ENCODE results near the gene GRIFIN.
"Not testable (repeated sequence)": the region's sequence is repeated elsewhere in the genome, so short reads cannot be mapped to it uniquely, and the experiment has no call there.

Gene GRIFIN

DNA sequence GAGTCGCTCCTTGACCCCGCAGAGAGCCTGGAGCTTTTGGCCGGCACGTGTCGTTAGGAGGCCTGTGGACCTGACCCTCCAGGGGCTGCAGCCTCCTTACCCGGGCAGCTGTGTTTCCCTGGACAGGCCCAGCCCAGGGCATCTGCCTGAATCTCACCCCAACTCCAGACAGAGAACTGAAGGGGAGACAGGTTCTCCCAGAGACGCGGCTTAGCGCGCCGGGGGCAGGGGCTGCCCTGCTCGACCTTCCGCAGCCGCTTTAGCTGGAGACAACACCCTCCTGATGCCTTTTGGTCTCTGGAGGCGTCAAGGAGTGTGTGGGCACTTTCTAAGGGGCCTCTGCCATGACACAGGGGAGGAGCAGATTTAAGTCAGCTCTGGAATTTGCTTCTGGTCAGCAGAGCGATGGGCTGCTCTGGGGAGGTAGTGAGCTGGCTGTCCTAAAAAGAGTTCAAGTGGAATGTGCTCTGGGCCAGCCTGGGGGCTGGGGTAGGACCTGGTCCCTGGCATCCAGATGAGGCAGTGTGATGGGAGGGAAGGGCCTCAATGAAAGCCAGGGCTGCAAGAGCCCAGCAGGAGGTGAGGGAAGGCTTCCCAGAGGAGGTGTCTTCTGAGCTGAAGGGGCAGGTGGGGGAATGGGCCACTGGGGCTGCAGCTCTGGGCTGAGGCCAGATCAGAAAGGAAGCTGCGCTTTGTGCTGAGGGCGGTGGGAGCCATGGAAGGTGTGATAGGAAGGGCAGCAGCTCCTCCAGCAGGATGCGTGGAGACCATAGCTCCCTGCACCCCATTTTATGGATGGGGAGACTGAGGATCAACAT lies 5.8 kb downstream of the GRIFIN start:
- H3K4me1 ChIP-seq: peaks cover 24 to 57% (median 39%) of the 10 kb centered on the region in 10 experiments
- no peaks in the 10 kb centered on the region; a peak in 1 of 22 replicates for H4K20me1 ChIP-seq
- H3K27me3 ChIP-seq: no peaks in the 10 kb centered on the region
- peak overlapping the region in 1 of 11 experiments; percentile 5; a peak in 2 of 22 replicates for H3K9ac ChIP-seq
- H3K27ac ChIP-seq: peak overlapping the region in 3 of 11 experiments; percentile 4 to 40 (median 21); a peak in 3 of 22 replicates
- TF ChIP-seq Cebpa-rat (IDR thresholded peaks at IDR 0.05): no peak
- no peaks in the 10 kb centered on the region for H3K9me3 ChIP-seq (replicated peaks in 1 of 11)
- no peaks in the 10 kb centered on the region for H3K36me3 ChIP-seq
- peak overlapping the region; percentile 9 to 83 (median 63); a peak in 20 of 22 replicates for H3K4me2 ChIP-seq
- H3K4me3 ChIP-seq: no peak overlapping the region

DNA sequence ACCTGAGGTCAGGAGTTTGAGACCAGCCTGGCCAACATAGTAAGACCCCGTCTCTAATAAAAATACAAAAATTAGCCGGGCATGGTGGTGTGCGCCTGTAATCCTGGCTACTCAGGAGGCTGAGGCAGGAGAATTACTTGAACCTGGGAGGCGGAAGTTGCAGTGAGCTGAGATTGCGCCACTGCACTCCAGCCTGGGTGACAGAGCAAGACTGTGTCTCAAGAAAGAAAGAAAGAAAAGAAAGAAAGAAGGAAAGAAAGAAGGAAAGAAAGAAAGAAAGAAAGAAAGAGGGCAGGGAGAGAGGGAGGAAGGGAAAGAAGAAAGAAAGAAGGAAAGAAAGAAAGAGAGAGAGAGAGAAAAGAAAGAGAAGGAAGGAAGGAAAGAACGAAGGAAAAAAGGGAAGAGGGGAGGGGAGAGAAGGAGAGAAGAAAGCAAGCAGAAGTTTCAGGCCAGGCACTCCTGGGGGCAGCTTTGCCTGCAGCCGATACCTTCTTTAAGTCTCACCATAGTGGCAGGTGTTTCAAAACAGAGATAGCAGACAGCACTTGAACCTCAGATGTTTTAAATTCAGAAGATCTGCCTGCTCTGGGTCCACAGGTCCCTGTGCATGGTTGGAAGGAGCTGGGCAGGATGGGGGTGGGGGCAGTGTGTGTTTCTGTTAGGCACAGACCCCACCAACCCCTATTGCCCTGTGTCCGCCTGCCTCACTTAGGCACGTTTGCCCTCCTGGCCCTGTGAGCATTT lies 6.6 kb downstream of the GRIFIN start:
- not testable (repeated sequence) for H3K9me3 ChIP-seq (replicated peaks in 1 of 11); H4K20me1 ChIP-seq; H3K4me3 ChIP-seq; H3K36me3 ChIP-seq; H3K27me3 ChIP-seq
- Histone ChIP-seq H3K4me1 (peaks cover 24 to 49% (median 37%) of the 10 kb centered on the region in 10 experiments), H3K9ac (peak overlapping the region in 2 of 11 experiments; percentile 5 to 19; a peak in 3 of 22 replicates), H3K27ac (peak overlapping the region in 3 of 11 experiments; percentile 21 to 40 (median 23); a peak in 5 of 22 replicates), H3K4me2 (peak overlapping the region; percentile 9 to 83 (median 62); a peak in 20 of 22 replicates)

DNA sequence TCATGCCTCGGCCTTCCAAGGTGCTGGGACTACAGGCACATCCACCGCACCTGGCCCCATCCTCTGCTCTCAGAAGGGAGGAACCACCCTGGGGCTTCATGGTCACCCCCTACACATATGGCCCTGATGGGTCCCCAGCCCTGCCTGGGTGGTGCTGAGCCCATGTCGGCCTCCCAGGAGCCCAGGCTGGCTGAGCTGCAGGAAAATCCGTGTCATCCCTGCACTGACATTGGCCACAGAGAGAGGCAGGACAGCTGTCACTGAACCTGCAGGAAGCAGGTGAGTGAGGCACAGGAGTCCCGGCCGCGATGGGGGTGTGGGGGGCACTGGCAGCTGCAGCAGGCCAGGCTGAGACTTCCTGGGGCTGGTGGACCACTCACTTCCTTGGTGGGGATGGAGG lies 8.0 kb downstream of the GRIFIN start:
- H3K4me2 ChIP-seq: no peak overlapping the region
- 0 out of 22 replicates have a peak, but pooled peaks cover 0 to 4% (median 0%) of the 10 kb centered on the region in 11 experiments for H3K9me3 ChIP-seq (replicated peaks in 1 of 11)
- no peak overlapping the region for H3K27ac ChIP-seq
- no peak overlapping the region for H3K4me3 ChIP-seq
- H3K36me3 ChIP-seq: no peaks in the 10 kb centered on the region
- no peaks in the 10 kb centered on the region; a peak in 1 of 22 replicates for H4K20me1 ChIP-seq
- no peak overlapping the region for H3K9ac ChIP-seq
- TF ChIP-seq Cebpa-rat (IDR thresholded peaks at IDR 0.05): no peak
- H3K27me3 ChIP-seq: no peaks in the 10 kb centered on the region
- H3K4me1 ChIP-seq: peaks cover 24 to 41% (median 37%) of the 10 kb centered on the region in 10 experiments

DNA sequence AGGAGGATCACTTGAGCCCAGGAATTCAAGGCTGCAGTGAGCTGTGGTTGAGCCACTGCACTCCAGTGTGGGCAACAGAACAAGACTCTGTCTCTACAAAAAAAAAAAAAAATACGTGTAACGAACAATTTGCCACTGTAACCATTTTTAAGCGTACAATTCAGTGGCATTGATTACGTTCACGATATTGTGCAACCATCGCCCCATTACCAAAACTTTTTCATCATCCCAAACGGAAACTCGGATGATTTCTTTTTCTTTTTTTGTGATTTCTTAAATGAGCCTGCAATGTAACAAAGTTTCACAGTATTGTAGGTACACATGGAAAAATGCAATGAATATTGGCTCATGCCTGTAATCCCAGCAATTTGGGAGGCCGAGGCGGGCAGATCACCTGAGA lies 9.5 kb downstream of the GRIFIN start:
- Histone ChIP-seq H3K36me3 (no peaks in the 10 kb centered on the region), H4K20me1 (no peaks in the 10 kb centered on the region; a peak in 1 of 22 replicates), H3K27ac (no peak overlapping the region), H3K4me2 (no peak overlapping the region), H3K4me3 (no peak overlapping the region), H3K27me3 (no peaks in the 10 kb centered on the region), H3K9me3 (replicated peaks in 1 of 11) (0 out of 22 replicates have a peak, but pooled peaks cover 0 to 4% (median 0%) of the 10 kb centered on the region in 11 experiments), H3K4me1 (peaks cover 21 to 35% (median 32%) of the 10 kb centered on the region in 10 experiments), H3K9ac (no peak overlapping the region)
- TF ChIP-seq Cebpa-rat (IDR thresholded peaks at IDR 0.05): no peak

DNA sequence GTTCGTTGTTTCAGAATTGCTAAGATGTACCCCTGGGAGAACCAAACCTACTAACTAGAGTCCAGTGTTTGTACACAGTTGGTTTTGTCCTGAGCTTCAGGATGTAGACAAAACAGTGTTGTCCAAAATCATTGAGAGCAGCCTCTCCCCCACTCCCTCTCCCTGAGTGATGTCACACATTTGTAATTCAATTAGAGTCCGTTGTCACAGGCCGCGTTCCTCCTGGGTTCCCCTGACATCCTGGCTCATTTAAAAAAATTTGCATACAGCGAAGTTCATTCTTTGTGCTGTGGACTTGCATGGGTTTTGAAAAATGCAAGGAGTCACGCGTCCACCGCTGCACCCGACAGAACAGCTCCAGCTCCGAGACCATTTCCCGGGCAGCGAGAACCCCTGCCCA lies 10.3 kb downstream of the GRIFIN start:
- H3K27me3 ChIP-seq: no peaks in the 10 kb centered on the region
- no peak overlapping the region for H3K27ac ChIP-seq
- H3K9me3 ChIP-seq (replicated peaks in 1 of 11): 0 out of 22 replicates have a peak, but pooled peaks cover 0 to 4% (median 0%) of the 10 kb centered on the region in 11 experiments
- TF ChIP-seq Cebpa-rat (IDR thresholded peaks at IDR 0.05): no peak
- no peak overlapping the region for H3K9ac ChIP-seq
- H3K4me2 ChIP-seq: no peak overlapping the region
- H4K20me1 ChIP-seq: no peaks in the 10 kb centered on the region; a peak in 2 of 22 replicates
- H3K4me3 ChIP-seq: no peak overlapping the region
- H3K36me3 ChIP-seq: no peaks in the 10 kb centered on the region
- peaks cover 14 to 27% (median 25%) of the 10 kb centered on the region in 10 experiments for H3K4me1 ChIP-seq

DNA sequence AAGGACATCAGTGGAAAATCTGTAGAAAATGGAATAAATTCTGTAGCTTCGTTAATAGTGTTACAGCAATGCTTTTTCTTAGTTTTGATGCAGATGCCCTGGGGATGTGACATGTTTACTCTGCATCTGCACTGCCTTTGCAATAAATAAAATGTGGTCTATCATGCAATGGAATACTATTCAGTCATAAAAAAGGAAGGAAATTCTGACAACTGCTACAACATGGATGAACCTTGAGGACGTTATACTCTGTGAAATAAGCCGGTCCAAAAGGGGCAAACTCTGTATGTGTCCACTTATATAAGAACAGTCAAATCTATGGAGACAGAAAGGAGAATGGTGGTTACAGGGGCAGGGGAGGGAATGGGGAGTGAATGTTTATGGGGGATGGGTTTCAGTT lies 13.5 kb downstream of the GRIFIN start:
- Histone ChIP-seq H3K27me3 (no peaks in the 10 kb centered on the region), H3K4me3 (no peak overlapping the region), H3K9me3 (replicated peaks in 1 of 11) (0 out of 22 replicates have a peak, but pooled peaks cover 0 to 4% (median 0%) of the 10 kb centered on the region in 11 experiments), H3K4me2 (no peak overlapping the region), H3K27ac (no peak overlapping the region), H3K9ac (no peak overlapping the region), H4K20me1 (peaks cover 0 to 7% (median 0%) of the 10 kb centered on the region in 11 experiments; a peak in 1 of 22 replicates), H3K4me1 (peaks cover 3 to 19% (median 6%) of the 10 kb centered on the region in 10 experiments; a peak in 14 of 20 replicates), H3K36me3 (no peaks in the 10 kb centered on the region)
- TF ChIP-seq Cebpa-rat (IDR thresholded peaks at IDR 0.05): no peak

DNA sequence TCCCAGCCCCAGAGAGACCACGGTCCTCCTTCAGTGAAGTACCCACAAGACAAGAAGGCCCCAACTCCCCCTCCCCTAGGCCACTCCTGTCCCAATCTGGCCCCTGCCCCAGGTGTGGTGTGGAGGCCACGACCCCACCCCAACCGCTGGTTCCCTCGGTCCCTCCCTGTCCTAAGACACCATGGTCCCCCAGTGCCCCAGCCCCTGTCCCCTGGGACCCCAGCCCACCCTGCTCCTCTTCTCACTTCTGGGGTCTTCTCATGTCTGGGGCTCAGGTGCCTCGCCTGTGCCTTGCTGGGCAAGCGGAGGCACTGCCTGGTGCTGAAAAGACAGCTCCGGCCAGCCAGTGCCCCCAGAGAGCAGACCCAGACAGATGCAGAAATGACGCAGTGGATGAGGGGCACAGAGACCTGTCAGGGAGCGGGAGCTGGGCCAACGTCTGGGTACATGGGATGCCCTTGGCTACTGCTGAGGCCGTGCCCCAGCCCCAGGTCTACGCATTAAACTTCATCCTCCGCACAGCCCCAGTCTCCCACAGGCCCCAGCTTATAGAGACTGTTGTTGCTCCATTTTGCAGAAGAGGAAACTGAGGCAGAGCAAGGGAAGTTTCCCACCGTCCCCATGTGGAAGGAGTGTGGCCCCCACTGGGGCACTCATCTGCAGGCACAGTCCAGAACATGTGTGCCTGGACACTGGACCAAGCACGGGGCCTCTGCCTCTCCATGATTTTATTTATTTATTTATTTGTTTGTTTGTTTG lies 14.8 kb downstream of the GRIFIN start:
- Histone ChIP-seq H3K4me1 (peaks cover 7 to 30% (median 18%) of the 10 kb centered on the region in 10 experiments; a peak in 16 of 20 replicates), H3K9ac (no peak overlapping the region), H4K20me1 (peaks cover 0 to 7% (median 0%) of the 10 kb centered on the region in 11 experiments; a peak in 1 of 22 replicates), H3K4me2 (no peak overlapping the region), H3K27me3 (no peaks in the 10 kb centered on the region), H3K27ac (no peak overlapping the region), H3K4me3 (no peak overlapping the region), H3K36me3 (no peaks in the 10 kb centered on the region), H3K9me3 (replicated peaks in 1 of 11) (0 out of 22 replicates have a peak, but pooled peaks cover 0 to 4% (median 0%) of the 10 kb centered on the region in 11 experiments)
- TF ChIP-seq Cebpa-rat (IDR thresholded peaks at IDR 0.05): no peak

DNA sequence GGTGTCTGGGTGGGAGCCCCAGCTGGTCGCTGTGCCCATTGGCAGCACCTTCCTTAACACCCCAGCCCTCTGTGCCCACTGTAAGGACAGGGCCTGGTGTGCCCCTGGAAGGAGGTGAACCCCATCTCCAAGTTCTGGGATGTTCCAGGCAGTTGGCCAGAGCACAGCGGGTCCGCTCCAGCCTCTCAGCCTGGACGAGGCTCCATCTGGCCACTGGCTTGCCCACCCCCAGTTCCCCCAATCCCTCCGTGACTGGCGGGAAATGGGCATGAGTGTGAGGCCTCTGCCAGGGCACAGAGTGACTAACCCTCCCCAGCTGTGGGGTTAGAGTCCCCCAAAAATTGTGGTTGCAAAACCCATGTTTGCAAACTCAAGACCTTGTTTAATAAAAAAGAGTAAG lies 15.6 kb downstream of the GRIFIN start:
- Histone ChIP-seq H4K20me1 (peaks cover 0 to 7% (median 0%) of the 10 kb centered on the region in 11 experiments; a peak in 1 of 22 replicates), H3K9ac (no peak overlapping the region), H3K27ac (no peak overlapping the region), H3K9me3 (replicated peaks in 1 of 11) (0 out of 22 replicates have a peak, but pooled peaks cover 0 to 4% (median 0%) of the 10 kb centered on the region in 11 experiments), H3K4me1 (peaks cover 7 to 33% (median 23%) of the 10 kb centered on the region in 10 experiments; a peak in 16 of 20 replicates), H3K4me2 (no peak overlapping the region), H3K36me3 (no peaks in the 10 kb centered on the region), H3K4me3 (no peak overlapping the region), H3K27me3 (no peaks in the 10 kb centered on the region)
- no peak for TF ChIP-seq Cebpa-rat (IDR thresholded peaks at IDR 0.05)

All from BLaER1 treated with 17β-estradiol and CSF1 and Interleukin-3, amounts not matched to agents 10 nM and 100 nM (cell line).